H9 (cell line): ENCODE data around the gene CLEC4E. TPM values are rescaled to one million over a fixed set of nuclear protein-coding genes. Genes with fewer than 3 reads are reported as not detected.

Source experiments
- DNase-seq: peaks from one replicate; pipeline ENCODE4 v3.0.0-alpha.2; 2017
- H2AFZ ChIP-seq: one replicate; pipeline ENCODE4 v1.6.1; 2013; ENCODE audit warnings: mild to moderate bottlenecking, low read length, control low read depth, moderate library complexity
- H2AK5ac ChIP-seq: 2 replicates; pipeline ENCODE4 v1.6.1; 2013; ENCODE audit warnings: low read length, control low read depth, mixed read lengths; ENCODE audit not compliant: insufficient read length
- H2BK120ac ChIP-seq: one replicate; pipeline ENCODE4 v1.6.1; 2013; ENCODE audit warnings: low read depth, mild to moderate bottlenecking, low read length, control low read depth, inconsistent platforms; ENCODE audit not compliant: poor library complexity, severe bottlenecking
- H2BK12ac ChIP-seq: 2 replicates; pipeline ENCODE4 v1.6.1; 2013; ENCODE audit warnings: low read length, control low read depth, mixed read lengths, low read depth; ENCODE audit not compliant: insufficient read length
- H2BK15ac ChIP-seq: 2 replicates; pipeline ENCODE4 v1.6.1; 2013; ENCODE audit warnings: low read depth, low read length, control low read depth
- H2BK20ac ChIP-seq: one replicate; pipeline ENCODE4 v1.6.1; 2013; ENCODE audit warnings: low read depth, mild to moderate bottlenecking, low read length, control low read depth, inconsistent platforms; ENCODE audit not compliant: poor library complexity, severe bottlenecking
- H2BK5ac ChIP-seq: 2 replicates; pipeline ENCODE4 v1.6.1; 2013; ENCODE audit warnings: low read length, control low read depth, mixed read lengths; ENCODE audit not compliant: insufficient read length
- H3K14ac ChIP-seq: 2 replicates; pipeline ENCODE4 v1.6.1; 2013; ENCODE audit warnings: low read length, control low read depth; ENCODE audit not compliant: insufficient read depth
- H3K18ac ChIP-seq: 2 replicates; pipeline ENCODE4 v1.6.1; 2013; ENCODE audit warnings: low read depth, mild to moderate bottlenecking, mixed read lengths, low read length, control low read depth; ENCODE audit not compliant: insufficient read length
- H3K23ac ChIP-seq: 2 replicates; pipeline ENCODE4 v1.6.1; 2013; ENCODE audit warnings: low read length, control low read depth, mixed read lengths, low read depth; ENCODE audit not compliant: insufficient read length
- H3K23me2 ChIP-seq: 2 replicates; pipeline ENCODE4 v1.6.1; 2013; ENCODE audit warnings: low read depth, mild to moderate bottlenecking, mixed read lengths, low read length, control low read depth; ENCODE audit not compliant: insufficient read length, poor library complexity, severe bottlenecking
- H3K27ac ChIP-seq: 2 replicates; pipeline ENCODE4 v1.5.1; 2013; ENCODE audit warnings: low read length, control low read depth, mixed read lengths, low read depth; ENCODE audit not compliant: insufficient read length
- H3K27me3 ChIP-seq: 2 replicates; pipeline ENCODE4 v1.6.1; 2013; ENCODE audit warnings: low read length, control low read depth, inconsistent platforms; ENCODE audit not compliant: insufficient read depth
- H3K4ac ChIP-seq: 2 replicates; pipeline ENCODE4 v1.6.1; 2013; ENCODE audit warnings: low read depth, mild to moderate bottlenecking, control low read depth, inconsistent platforms, low read length, moderate library complexity
- H3K4me1 ChIP-seq: 2 replicates; pipeline ENCODE4 v1.6.1; 2013; ENCODE audit warnings: low read length, control low read depth, inconsistent platforms; ENCODE audit not compliant: insufficient read depth
- H3K4me2 ChIP-seq: 2 replicates; pipeline ENCODE4 v1.6.1; 2013; ENCODE audit warnings: low read length, control low read depth, mixed read lengths; ENCODE audit not compliant: insufficient read length, insufficient read depth
- H3K56ac ChIP-seq: 2 replicates; pipeline ENCODE4 v1.6.1; 2013; ENCODE audit warnings: low read depth, mild to moderate bottlenecking, mixed read lengths, low read length, control low read depth; ENCODE audit not compliant: insufficient read length
- H3K79me1 ChIP-seq: 2 replicates; pipeline ENCODE4 v1.6.1; 2013; ENCODE audit warnings: low read depth, mild to moderate bottlenecking, moderate library complexity, low read length, control low read depth, inconsistent platforms; ENCODE audit not compliant: insufficient read depth, poor library complexity, severe bottlenecking
- H3K79me2 ChIP-seq: 2 replicates; pipeline ENCODE4 v1.6.1; 2013; ENCODE audit warnings: low read length, control low read depth, inconsistent platforms; ENCODE audit not compliant: insufficient read depth
- H3K9ac ChIP-seq: 2 replicates; pipeline ENCODE4 v1.6.1; 2013; ENCODE audit warnings: low read length, control low read depth, mixed read lengths; ENCODE audit not compliant: insufficient read length; ENCODE audit errors: extremely low read depth
- H3K9me3 ChIP-seq: one replicate; pipeline ENCODE4 v1.6.1; 2013; ENCODE audit warnings: low read depth, low read length, inconsistent platforms; ENCODE audit not compliant: control insufficient read depth
- H3T11ph ChIP-seq: one replicate; pipeline ENCODE4 v1.6.1; 2013; ENCODE audit warnings: mild to moderate bottlenecking, low read length, control low read depth, inconsistent platforms
- H4K20me1 ChIP-seq: one replicate; pipeline ENCODE4 v1.6.1; 2013; ENCODE audit not compliant: control insufficient read depth, insufficient read length, insufficient read depth
- H4K5ac ChIP-seq: 2 replicates; pipeline ENCODE4 v1.6.1; 2013; ENCODE audit warnings: low read depth, mild to moderate bottlenecking, mixed read lengths, low read length, control low read depth; ENCODE audit not compliant: insufficient read length
- H4K8ac ChIP-seq: replicated peaks from 2 replicates; pipeline ENCODE4 v1.6.1; 2013; ENCODE audit warnings: low read length, control low read depth, mixed read lengths, low read depth; ENCODE audit not compliant: insufficient read length
- H4K91ac ChIP-seq: 2 replicates; pipeline ENCODE4 v1.6.1; 2013; ENCODE audit warnings: low read depth, mild to moderate bottlenecking, moderate library complexity, mixed read lengths, low read length, control low read depth; ENCODE audit not compliant: insufficient read length
- H3K27ac Mint-ChIP-seq, 3 experiments: 2 replicates in 2 of 3; 3 replicates in 1 of 3; pipeline ENCODE4 v1.8.0; 2020 to 2021; ENCODE audit warnings: mixed read lengths in 3 of 3, mild to moderate bottlenecking in 1 of 3, moderate library complexity in 1 of 3
- H3K27me3 Mint-ChIP-seq: 2 replicates; pipeline ENCODE4 v1.8.0; 2021; ENCODE audit warnings: low read depth, mild to moderate bottlenecking, moderate library complexity, mixed read lengths
- H3K36me3 Mint-ChIP-seq, 3 experiments: 2 replicates in 2 of 3; 3 replicates in 1 of 3; pipeline ENCODE4 v1.8.0; 2020 to 2021; ENCODE audit warnings: low read depth in 3 of 3, mixed read lengths in 3 of 3; ENCODE audit not compliant: insufficient read depth in 1 of 3
- H3K4me1 Mint-ChIP-seq, 2 experiments: 2 replicates each; pipeline ENCODE4 v1.8.0; 2020; ENCODE audit warnings: mixed read lengths in 2 of 2
- H3K4me3 Mint-ChIP-seq, 2 experiments: 2 replicates in 1 of 2; 3 replicates in 1 of 2; pipeline ENCODE4 v1.8.0; 2020 to 2021; ENCODE audit warnings: mild to moderate bottlenecking in 2 of 2, mixed read lengths in 2 of 2, moderate library complexity in 1 of 2
- H3K9me3 Mint-ChIP-seq, 2 experiments: 2 replicates in 1 of 2; 3 replicates in 1 of 2; pipeline ENCODE4 v1.8.0; 2020; ENCODE audit warnings: mild to moderate bottlenecking in 2 of 2, mixed read lengths in 2 of 2, moderate library complexity in 1 of 2
- WGBS: extraction: QIAGEN DNeasy Blood & Tissue Kit; methylation state at CpG from one replicate; pipeline ENCODE4 v1.1.7; 2013; ENCODE audit warnings: missing lambda C conversion rate, low lambda C conversion rate, mixed read lengths; ENCODE audit not compliant: insufficient read length; ENCODE audit errors: extremely low coverage; 5-methylcytosine and 5-hydroxymethylcytosine counted together
- total RNA-seq: library from RNA; stranded (reverse); gene quantifications from 2 replicates; pipeline ENCODE4 v1.2.1, GENCODE V29; 2021
- TF ChIP-seq, protein P1 (sequence below): fragments of 200-600 bp; sonication (generic); conservative IDR thresholded peaks from 3 replicates; pipeline ENCODE4 v1.8.0; 2021; ENCODE audit warnings: antibody characterized with exemption, mild to moderate bottlenecking

The CLEC4E gene
- total RNA-seq, 1 experiment from 2014 or later: not detected

GRCh38 chr12:8556531-8557097, 15.9 kb upstream of the CLEC4E start:
- no peaks in the 10 kb centered on the region for H3K9me3 ChIP-seq
- no peak overlapping the region for H2AK5ac ChIP-seq
- Mint-ChIP-seq H3K9me3 (peaks cover 0 to 4% of the 10 kb centered on the region in 2 experiments; a peak in 2 of 5 replicates), H3K27ac (no peak overlapping the region), H3K36me3 (peaks cover 0 to 4% (median 1%) of the 10 kb centered on the region in 3 experiments; a peak in 4 of 7 replicates), H3K4me1 (peaks cover 4 to 11% of the 10 kb centered on the region in 2 experiments), H3K4me3 (no peak overlapping the region), H3K27me3 (no peaks in the 10 kb centered on the region)
- no peak overlapping the region for H3K18ac ChIP-seq
- H3K79me2 ChIP-seq: no peaks in the 10 kb centered on the region
- H4K20me1 ChIP-seq: no peaks in the 10 kb centered on the region
- H3K4me1 ChIP-seq: no peaks in the 10 kb centered on the region
- H4K8ac ChIP-seq: no peak overlapping the region
- no peak overlapping the region for H3K56ac ChIP-seq
- H3K9ac ChIP-seq: no peak overlapping the region
- no peak overlapping the region for H2AFZ ChIP-seq
- TF ChIP-seq, protein P1, sequence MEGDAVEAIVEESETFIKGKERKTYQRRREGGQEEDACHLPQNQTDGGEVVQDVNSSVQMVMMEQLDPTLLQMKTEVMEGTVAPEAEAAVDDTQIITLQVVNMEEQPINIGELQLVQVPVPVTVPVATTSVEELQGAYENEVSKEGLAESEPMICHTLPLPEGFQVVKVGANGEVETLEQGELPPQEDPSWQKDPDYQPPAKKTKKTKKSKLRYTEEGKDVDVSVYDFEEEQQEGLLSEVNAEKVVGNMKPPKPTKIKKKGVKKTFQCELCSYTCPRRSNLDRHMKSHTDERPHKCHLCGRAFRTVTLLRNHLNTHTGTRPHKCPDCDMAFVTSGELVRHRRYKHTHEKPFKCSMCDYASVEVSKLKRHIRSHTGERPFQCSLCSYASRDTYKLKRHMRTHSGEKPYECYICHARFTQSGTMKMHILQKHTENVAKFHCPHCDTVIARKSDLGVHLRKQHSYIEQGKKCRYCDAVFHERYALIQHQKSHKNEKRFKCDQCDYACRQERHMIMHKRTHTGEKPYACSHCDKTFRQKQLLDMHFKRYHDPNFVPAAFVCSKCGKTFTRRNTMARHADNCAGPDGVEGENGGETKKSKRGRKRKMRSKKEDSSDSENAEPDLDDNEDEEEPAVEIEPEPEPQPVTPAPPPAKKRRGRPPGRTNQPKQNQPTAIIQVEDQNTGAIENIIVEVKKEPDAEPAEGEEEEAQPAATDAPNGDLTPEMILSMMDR: no peak
- H4K91ac ChIP-seq: no peak overlapping the region
- H3K14ac ChIP-seq: no peak overlapping the region
- no peaks in the 10 kb centered on the region for H3K27me3 ChIP-seq
- no peak overlapping the region for H3K4ac ChIP-seq
- no peak overlapping the region for H2BK5ac ChIP-seq
- H2BK12ac ChIP-seq: no peak overlapping the region
- no peak overlapping the region for H2BK120ac ChIP-seq
- no CpG with 5 or more reads among the region's 2 CpGs for WGBS
- H3K27ac ChIP-seq: no peak overlapping the region
- H4K5ac ChIP-seq: no peak overlapping the region
- no peak for DNase-seq
- H2BK20ac ChIP-seq: no peak overlapping the region
- no peak overlapping the region for H3K4me2 ChIP-seq
- H3T11ph ChIP-seq: no peak overlapping the region
- no peak overlapping the region for H3K23ac ChIP-seq
- H3K23me2 ChIP-seq: no peaks in the 10 kb centered on the region
- no peak overlapping the region for H2BK15ac ChIP-seq
- no peaks in the 10 kb centered on the region for H3K79me1 ChIP-seq
